Activated T-helper 2 cell treated with anti-CD3 and anti-CD28 coated beads, Interferon-gamma antibody, Interleukin-2, Interleukin-4, amounts not matched to agents 10 μg/mL and 5 μg/mL and 100 μg/mL, durations not matched to agents 14 hours and 24 hours and 36 hours (primary cell): ENCODE measurements around the gene SEC23B. TPM values are rescaled to one million over a fixed set of nuclear protein-coding genes. Genes with fewer than 3 reads are reported as not detected.

Source experiments
- total RNA-seq: library from RNA; stranded (reverse); gene quantifications from 2 replicates; pipeline ENCODE4 v1.2.3, GENCODE V29; 2022

The SEC23B gene
- total RNA-seq, 1 donor from 2014 or later = 126 TPM

Other genes with a start within 250 kb of the SEC23B start
- gene ZNF133, start 219.4 kb upstream of the SEC23B start, total RNA-seq = 8.7 and 10.0 TPM in 2 replicates
- gene DZANK1, start 40.9 kb upstream of the SEC23B start, total RNA-seq = 1.3 TPM in 2 replicates
- gene POLR3F, start 40.5 kb upstream of the SEC23B start, total RNA-seq = 12.5 and 13.5 TPM in 2 replicates
- 21.2 and 23.5 TPM in 2 replicates for gene RBBP9, start 10.7 kb upstream of the SEC23B start, total RNA-seq
- gene SMIM26, start 59.5 kb downstream of the SEC23B start, total RNA-seq = 55.0 and 60.2 TPM in 2 replicates
- gene DTD1, start 80.1 kb downstream of the SEC23B start, total RNA-seq = 49.9 and 50.3 TPM in 2 replicates